ENCODE results near the gene ZDHHC8. TPM values are rescaled to one million over a fixed set of nuclear protein-coding genes. Genes with fewer than 3 reads are reported as not detected.

Gene ZDHHC8
- total RNA-seq, 4 donors from 2014 or later, result 26.0 to 64.2 (median 34.9) TPM

GRCh38 chr22:20169253-20169822 lies 37.7 kb downstream of the ZDHHC8 start:
- Histone ChIP-seq H3K27ac (no peak overlapping the region), H3K4me1 (no peaks in the 10 kb centered on the region), H3K36me3 (no peaks in the 10 kb centered on the region), H3K9me3 (no peaks in the 10 kb centered on the region), H3K27me3 (no peaks in the 10 kb centered on the region), H3K4me3 (no peak overlapping the region)
- no peak for DNase-seq (ENCODE audit: low spot score in 2 of 2)
- TF ChIP-seq POLR2AphosphoS5 (IDR thresholded peaks at IDR 0.05) (no peak), POLR2A (IDR thresholded peaks at IDR 0.05) (no peak), CTCF (IDR thresholded peaks at IDR 0.05) (no peak), EP300 (IDR thresholded peaks at IDR 0.05) (no peak)
- WGBS, result 76% methylated on average over 9 of the region's 10 CpGs

- Histone ChIP-seq H3K36me3 (no peaks in the 10 kb centered on the region), H3K27me3 (no peaks in the 10 kb centered on the region), H3K27ac (no peak overlapping the region), H3K9me3 (no peaks in the 10 kb centered on the region), H3K4me3 (no peak overlapping the region), H3K4me1 (no peaks in the 10 kb centered on the region)
- no peak for DNase-seq (ENCODE audit: low spot score in 2 of 2)
- TF ChIP-seq POLR2A (IDR thresholded peaks at IDR 0.05), result no peak
- no peak for TF ChIP-seq CTCF (IDR thresholded peaks at IDR 0.05)
- no peak for TF ChIP-seq EP300 (IDR thresholded peaks at IDR 0.05)
- no peak for TF ChIP-seq POLR2AphosphoS5 (IDR thresholded peaks at IDR 0.05)
- 92% methylated on average over 11 of the region's 13 CpGs for WGBS
These were observed 38.6 kb downstream of the ZDHHC8 start for GRCh38 chr22:20170170-20170569.

GRCh38 chr22:20171288-20172140 lies 39.9 kb downstream of the ZDHHC8 start:
- peaks cover under 1% of the 10 kb centered on the region for H3K27me3 ChIP-seq
- DNase-seq (ENCODE audit: low spot score in 2 of 2), result no peak
- H3K4me3 ChIP-seq, result no peak overlapping the region
- no peak overlapping the region for H3K27ac ChIP-seq
- WGBS, result 93% methylated on average over 11 of the region's 12 CpGs
- H3K4me1 ChIP-seq, result no peaks in the 10 kb centered on the region
- H3K36me3 ChIP-seq, result no peaks in the 10 kb centered on the region
- H3K9me3 ChIP-seq, result no peaks in the 10 kb centered on the region
- TF ChIP-seq POLR2A (IDR thresholded peaks at IDR 0.05) (no peak), CTCF (IDR thresholded peaks at IDR 0.05) (no peak), POLR2AphosphoS5 (IDR thresholded peaks at IDR 0.05) (no peak), EP300 (IDR thresholded peaks at IDR 0.05) (no peak)

GRCh38 chr22:20172141-20172613 lies 40.6 kb downstream of the ZDHHC8 start:
- Histone ChIP-seq H3K27me3 (peaks cover 7% of the 10 kb centered on the region), H3K4me1 (no peaks in the 10 kb centered on the region), H3K27ac (no peak overlapping the region), H3K4me3 (no peak overlapping the region), H3K9me3 (no peaks in the 10 kb centered on the region), H3K36me3 (no peaks in the 10 kb centered on the region)
- WGBS, result 88% methylated on average over 9 of the region's 10 CpGs
- TF ChIP-seq CTCF (IDR thresholded peaks at IDR 0.05) (no peak), POLR2A (IDR thresholded peaks at IDR 0.05) (no peak), EP300 (IDR thresholded peaks at IDR 0.05) (no peak), POLR2AphosphoS5 (IDR thresholded peaks at IDR 0.05) (no peak)
- DNase-seq (ENCODE audit: low spot score in 2 of 2), result no peak

- WGBS, result 90% methylated on average over 2 of the region's 11 CpGs
- Histone ChIP-seq H3K4me3 (no peak overlapping the region), H3K27me3 (peaks cover 8% of the 10 kb centered on the region), H3K4me1 (no peaks in the 10 kb centered on the region), H3K27ac (no peak overlapping the region), H3K36me3 (no peaks in the 10 kb centered on the region), H3K9me3 (no peaks in the 10 kb centered on the region)
- no peak for DNase-seq (ENCODE audit: low spot score in 2 of 2)
- no peak for TF ChIP-seq POLR2A (IDR thresholded peaks at IDR 0.05)
- TF ChIP-seq CTCF (IDR thresholded peaks at IDR 0.05), result no peak
- TF ChIP-seq EP300 (IDR thresholded peaks at IDR 0.05), result no peak
- no peak for TF ChIP-seq POLR2AphosphoS5 (IDR thresholded peaks at IDR 0.05)
These were observed 41.6 kb downstream of the ZDHHC8 start for GRCh38 chr22:20173246-20173645.
